Body of pancreas (tissue), 4 donors: ENCODE measurements around the gene RTF1.

Source experiments
- POLR2A ChIP-seq, 3 donors: fragments of 450-650 bp; IDR thresholded peaks; one replicate each; pipeline ENCODE4 v1.6.1; 2016; ENCODE audit warnings: antibody characterized with exemption in 3 of 3, mild to moderate bottlenecking in 2 of 3
- TF ChIP-seq, protein P1 (sequence below), 7 experiments: fragments of 450-650 bp in 4 of 7; fragments of 200-600 bp in 3 of 7; sonication (generic) in 3 of 7; IDR thresholded peaks; one replicate each; pipeline ENCODE4 v1.5.1; 2016 to 2019; ENCODE audit warnings: antibody characterized with exemption in 7 of 7

DNA sequence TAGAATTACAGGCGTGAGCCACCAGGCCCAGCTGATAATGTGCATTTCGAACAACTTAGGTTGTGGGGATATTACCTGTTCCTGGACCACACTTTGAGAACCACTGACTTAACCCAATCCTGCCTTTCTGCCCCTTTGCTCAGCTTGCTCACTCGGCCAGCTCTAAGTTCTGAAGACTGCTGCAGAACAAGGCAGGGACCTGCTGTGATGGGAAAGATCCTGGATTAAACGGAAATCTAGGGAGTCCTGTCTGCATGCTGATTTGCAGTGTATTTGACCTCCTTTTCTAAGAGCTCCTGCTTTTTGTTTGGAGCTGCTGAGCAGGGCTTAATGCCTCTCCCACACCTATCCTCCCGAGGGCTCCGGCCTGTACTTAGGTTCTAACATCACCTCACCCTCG, 93.8 kb downstream of the RTF1 start:
- TF ChIP-seq, protein P1, sequence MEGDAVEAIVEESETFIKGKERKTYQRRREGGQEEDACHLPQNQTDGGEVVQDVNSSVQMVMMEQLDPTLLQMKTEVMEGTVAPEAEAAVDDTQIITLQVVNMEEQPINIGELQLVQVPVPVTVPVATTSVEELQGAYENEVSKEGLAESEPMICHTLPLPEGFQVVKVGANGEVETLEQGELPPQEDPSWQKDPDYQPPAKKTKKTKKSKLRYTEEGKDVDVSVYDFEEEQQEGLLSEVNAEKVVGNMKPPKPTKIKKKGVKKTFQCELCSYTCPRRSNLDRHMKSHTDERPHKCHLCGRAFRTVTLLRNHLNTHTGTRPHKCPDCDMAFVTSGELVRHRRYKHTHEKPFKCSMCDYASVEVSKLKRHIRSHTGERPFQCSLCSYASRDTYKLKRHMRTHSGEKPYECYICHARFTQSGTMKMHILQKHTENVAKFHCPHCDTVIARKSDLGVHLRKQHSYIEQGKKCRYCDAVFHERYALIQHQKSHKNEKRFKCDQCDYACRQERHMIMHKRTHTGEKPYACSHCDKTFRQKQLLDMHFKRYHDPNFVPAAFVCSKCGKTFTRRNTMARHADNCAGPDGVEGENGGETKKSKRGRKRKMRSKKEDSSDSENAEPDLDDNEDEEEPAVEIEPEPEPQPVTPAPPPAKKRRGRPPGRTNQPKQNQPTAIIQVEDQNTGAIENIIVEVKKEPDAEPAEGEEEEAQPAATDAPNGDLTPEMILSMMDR (IDR thresholded peaks at IDR 0.05) = no peak
- no peak for TF ChIP-seq POLR2A (IDR thresholded peaks at IDR 0.05)
